HepG2 (cell line): ENCODE measurements around the gene LRRTM1. TPM values are rescaled to one million over a fixed set of nuclear protein-coding genes. Genes with fewer than 3 reads are reported as not detected.

Experiments
- ATAC-seq: fragments of 200-7000 bp; cut with Tn5 transposase; 3 replicates; pipeline ENCODE4 v1.9.1; 2020; ENCODE audit warnings: mild to moderate bottlenecking, moderate library complexity
- BruUV-seq: library from RNA; stranded (reverse); fragments of 400-500 nt; replicated peaks from 2 replicates; lab custom pipeline; 2021; lab: Mats Ljungman, UMichigan
- CTCF ChIA-PET: fragments of 300-600 bp; formaldehyde crosslinking; extraction: SDS; loops from one replicate; lab custom pipeline; 2021; ENCODE audit warnings: low total read pairs, inconsistent platforms, low intra/inter-chr PET ratio; lab: Yijun Ruan, JAX
- POLR2A ChIA-PET: fragments of 350-600 bp; sonication (Branson Sonifier 250); formaldehyde crosslinking; loops from one replicate; lab custom pipeline; 2020; ENCODE audit warnings: antibody characterized with exemption, inconsistent platforms; lab: Yijun Ruan, JAX
- DNase-seq: peaks from one replicate; pipeline ENCODE4 v3.0.0-alpha.2; 2015; ENCODE audit warnings: low spot score
- FAIRE-seq: peaks from 3 replicates; lab custom pipeline; 2011; peaks lifted over from hg19 to GRCh38; lab: Jason Lieb, UNC
- H2AFZ ChIP-seq: one replicate; pipeline ENCODE4 v1.6.1; 2011; ENCODE audit warnings: low read length, inconsistent platforms
- H3K27ac ChIP-seq: fragments of 300-600 bp; 3 replicates; pipeline ENCODE4 v1.8.0; 2011; ENCODE audit warnings: mixed run types, mild to moderate bottlenecking, mixed read lengths, low read length, inconsistent platforms; ENCODE audit not compliant: insufficient read depth; ENCODE audit errors: extremely low read length
- H3K27me3 ChIP-seq, 2 experiments: fragments of 200-600 bp in 1 of 2; 2 replicates in 1 of 2; 3 replicates in 1 of 2; pipeline versions ENCODE4 v1.6.0 to v1.8.0; 2011; ENCODE audit warnings: low read length in 2 of 2, mild to moderate bottlenecking in 2 of 2, moderate library complexity in 2 of 2, inconsistent platforms in 1 of 2; ENCODE audit not compliant: insufficient read depth in 2 of 2, control insufficient read depth in 1 of 2
- H3K36me3 ChIP-seq, 2 experiments: fragments of 200-600 bp in 1 of 2; replicated peaks in 1 of 2; 2 replicates in 1 of 2; 3 replicates in 1 of 2; pipeline versions ENCODE4 v1.5.1 to v1.8.0; 2011; ENCODE audit warnings: low read length in 2 of 2, inconsistent platforms in 1 of 2; ENCODE audit not compliant: insufficient read depth in 2 of 2, control insufficient read depth in 1 of 2
- H3K4me1 ChIP-seq: 2 replicates; pipeline ENCODE4 v1.5.1; 2012; ENCODE audit warnings: low read length, inconsistent platforms; ENCODE audit not compliant: insufficient read depth
- H3K4me2 ChIP-seq: 2 replicates; pipeline ENCODE4 v1.6.0; 2011; ENCODE audit warnings: low read depth, low read length, inconsistent platforms
- H3K4me3 ChIP-seq, 3 experiments: fragments of 200-600 bp in 1 of 3; sonication (generic), shearing (Covaris generic) in 1 of 3; replicated peaks in 1 of 3; 2 replicates each; pipeline ENCODE4 v1.5.1; 2011 to 2016; ENCODE audit warnings: low read length in 3 of 3, inconsistent platforms in 2 of 3, low read depth in 2 of 3, mild to moderate bottlenecking in 2 of 3, control low read depth in 1 of 3, mixed read lengths in 1 of 3; ENCODE audit not compliant: insufficient read depth in 1 of 3
- H3K79me2 ChIP-seq: one replicate; pipeline ENCODE4 v1.6.1; 2011; ENCODE audit warnings: low read length, inconsistent platforms; ENCODE audit not compliant: insufficient read depth
- H3K9ac ChIP-seq: 2 replicates; pipeline ENCODE4 v1.6.0; 2011; ENCODE audit warnings: mild to moderate bottlenecking, low read depth, low read length, inconsistent platforms; ENCODE audit not compliant: insufficient read depth
- H3K9me3 ChIP-seq: 2 replicates; pipeline ENCODE4 v1.5.1; 2012; ENCODE audit warnings: mild to moderate bottlenecking, low read length
- H4K20me1 ChIP-seq: 2 replicates; pipeline ENCODE4 v1.6.0; 2011; ENCODE audit warnings: inconsistent platforms, mild to moderate bottlenecking, low read length, moderate library complexity; ENCODE audit not compliant: insufficient read depth
- CSRNP1 ChIP-seq: sonication (generic); formaldehyde crosslinking; IDR thresholded peaks from 2 replicates; pipeline ENCODE4 v1.8.1; 2023; ENCODE audit warnings: mild to moderate bottlenecking, missing genetic modification reagents
- GMEB1 ChIP-seq: sonication (generic); formaldehyde crosslinking; IDR thresholded peaks from 2 replicates; pipeline ENCODE4 v1.5.1; 2020; ENCODE audit warnings: missing genetic modification reagents, mild to moderate bottlenecking, borderline replicate concordance
- KDM3A ChIP-seq: IDR thresholded peaks from 2 replicates; pipeline ENCODE4 v1.6.1; 2018; ENCODE audit warnings: low read depth, missing compliant biosample characterization
- MED13 ChIP-seq: sonication (generic); formaldehyde crosslinking; IDR thresholded peaks from 2 replicates; pipeline ENCODE4 v1.5.0; 2020; ENCODE audit warnings: missing genetic modification reagents
- POLR2AphosphoS5 ChIP-seq: IDR thresholded peaks from 2 replicates; pipeline ENCODE4 v1.6.1; 2012; ENCODE audit warnings: low read depth, low read length
- RBAK ChIP-seq: sonication (generic); formaldehyde crosslinking; IDR thresholded peaks from 2 replicates; pipeline ENCODE4 v1.5.1; 2020; ENCODE audit warnings: mild to moderate bottlenecking, missing genetic modification reagents
- ZNF576 ChIP-seq: sonication (generic); formaldehyde crosslinking; IDR thresholded peaks from 2 replicates; pipeline ENCODE4 v1.4.0; 2020; ENCODE audit warnings: mild to moderate bottlenecking, missing genetic modification reagents
- WGBS: methylation state at CpG from one replicate; pipeline ENCODE4 v1.1.6; 2017; ENCODE audit warnings: low lambda C conversion rate; 5-methylcytosine and 5-hydroxymethylcytosine counted together
- in situ Hi-C: cut with HindIII; loops from 2 replicates; pipeline ENCODE4 v1.10.0; 2017; ENCODE audit warnings: low pct_unique_long_range_greater_than_20kb; ENCODE audit not compliant: extremely low pct_ligation_motif_present
- intact Hi-C: fragments of 100-400 bp; cut with micrococcal nuclease; formaldehyde crosslinking; loops from one replicate; pipeline ENCODE4 v1.10.0; 2022; ENCODE audit not compliant: unreplicated experiment
- polyA plus RNA-seq, 8 experiments: library from polyadenylated mRNA; depleted of rRNA in 3 of 8; stranded (reverse) in 7 of 8; unstranded in 1 of 8; fragments of >200 nt; fragmentation: Illumina TruSeq in 4 of 8; extraction: Trizol in 4 of 8; gene quantifications; 2 replicates each; pipeline versions ENCODE4 v1.2.1 to v1.2.3, GENCODE V29; 2011 to 2016; ENCODE audit warnings: low read depth in 4 of 8, missing spikeins in 1 of 8, mixed read lengths in 1 of 8; ENCODE audit not compliant: insufficient read depth in 1 of 8
- total RNA-seq, 5 experiments: library from RNA; depleted of rRNA; stranded (reverse); fragments of >200 nt; fragmentation: Illumina TruSeq; extraction: Trizol; gene quantifications; 2 replicates each; pipeline ENCODE4 v1.2.3, GENCODE V29; 2016; ENCODE audit warnings: low read depth in 1 of 5

Gene LRRTM1
- total and polyA plus RNA-seq, 2 of the 13 experiments (the other 11 are each of a cell fraction or from before 2014, with no cell fraction given) = not detected

- no peak for TF ChIP-seq GMEB1 (CRISPR knock-in tag)
Measured at GRCh38 chr2:80311304-80311703, 6.8 kb upstream of the LRRTM1 start (continued).

GRCh38 chr2:80303006-80303908, 1.3 kb downstream of the LRRTM1 start:
- Histone ChIP-seq H4K20me1 (no peaks in the 10 kb centered on the region), H2AFZ (no peak overlapping the region), H3K4me3 (no peak overlapping the region), H3K9ac (no peak overlapping the region), H3K4me1 (no peaks in the 10 kb centered on the region), H3K27ac (no peak overlapping the region), H3K36me3 (no peaks in the 10 kb centered on the region), H3K27me3 (peaks cover 2 to 38% of the 10 kb centered on the region in 2 experiments; a peak in 3 of 5 replicates), H3K9me3 (no peaks in the 10 kb centered on the region), H3K4me2 (no peak overlapping the region), H3K79me2 (no peaks in the 10 kb centered on the region)
- intact Hi-C loops = no loop called here
- DNase-seq (no peak), FAIRE-seq (no peak), ATAC-seq (no peak; the same call in 2 of the 3 replicates)
- TF ChIP-seq POLR2AphosphoS5 = no peak
- no peak for TF ChIP-seq ZNF576 (CRISPR knock-in tag)
- no peak for TF ChIP-seq RBAK (CRISPR knock-in tag)
- no peak for TF ChIP-seq CSRNP1 (CRISPR knock-in tag)
- no peak for TF ChIP-seq KDM3A (CRISPR knock-in tag)
- TF ChIP-seq MED13 (CRISPR knock-in tag) = no peak
- BruUV-seq = no TSS peak
- ChIA-PET CTCF (no interaction called here), POLR2A (no interaction called here)
- in situ Hi-C loops = no loop called here
- 68% methylated on average over 56 of the region's 64 CpGs for WGBS
